GM12801 (cell line): ENCODE results near the gene MPC1L.

Source experiments
- TF ChIP-seq, protein P1 (sequence below): IDR thresholded peaks from one replicate; pipeline ENCODE4 v1.5.1; 2011; ENCODE audit warnings: control low read depth; ENCODE audit not compliant: insufficient read length; ENCODE audit errors: extremely low read depth

Gene MPC1L

DNA sequence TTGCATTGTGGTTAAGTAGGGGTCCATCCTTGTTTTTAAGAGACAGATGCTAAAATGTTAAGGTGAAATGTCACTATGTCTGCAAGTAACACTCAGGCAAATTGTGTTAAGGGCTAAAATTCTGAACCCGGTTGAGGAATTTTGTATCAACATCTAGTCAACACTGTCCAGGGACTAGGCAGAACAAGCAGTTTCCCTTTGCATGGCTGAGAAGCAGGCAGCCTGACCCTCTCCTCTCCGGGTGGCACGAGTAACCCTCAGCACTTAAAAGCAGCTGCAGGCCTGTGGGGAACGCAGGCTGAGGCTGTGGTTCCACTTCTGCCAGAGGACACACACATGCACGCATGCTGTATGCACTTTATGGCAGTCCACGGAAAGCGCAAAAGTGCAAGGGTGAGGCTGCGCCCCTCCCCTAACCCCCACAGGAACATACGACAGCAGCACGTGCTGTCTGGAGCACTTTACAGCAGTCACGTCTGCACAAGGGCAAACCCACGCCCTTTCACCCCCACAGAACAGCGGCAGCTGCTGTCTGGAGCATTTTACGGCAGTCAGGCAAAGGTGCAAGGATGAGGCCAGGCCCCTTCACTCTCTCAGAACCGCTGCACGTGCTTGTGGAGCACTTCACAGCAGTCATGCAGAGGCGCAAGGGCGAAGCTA is 619 bp upstream of the MPC1L start:
- TF ChIP-seq, protein P1, sequence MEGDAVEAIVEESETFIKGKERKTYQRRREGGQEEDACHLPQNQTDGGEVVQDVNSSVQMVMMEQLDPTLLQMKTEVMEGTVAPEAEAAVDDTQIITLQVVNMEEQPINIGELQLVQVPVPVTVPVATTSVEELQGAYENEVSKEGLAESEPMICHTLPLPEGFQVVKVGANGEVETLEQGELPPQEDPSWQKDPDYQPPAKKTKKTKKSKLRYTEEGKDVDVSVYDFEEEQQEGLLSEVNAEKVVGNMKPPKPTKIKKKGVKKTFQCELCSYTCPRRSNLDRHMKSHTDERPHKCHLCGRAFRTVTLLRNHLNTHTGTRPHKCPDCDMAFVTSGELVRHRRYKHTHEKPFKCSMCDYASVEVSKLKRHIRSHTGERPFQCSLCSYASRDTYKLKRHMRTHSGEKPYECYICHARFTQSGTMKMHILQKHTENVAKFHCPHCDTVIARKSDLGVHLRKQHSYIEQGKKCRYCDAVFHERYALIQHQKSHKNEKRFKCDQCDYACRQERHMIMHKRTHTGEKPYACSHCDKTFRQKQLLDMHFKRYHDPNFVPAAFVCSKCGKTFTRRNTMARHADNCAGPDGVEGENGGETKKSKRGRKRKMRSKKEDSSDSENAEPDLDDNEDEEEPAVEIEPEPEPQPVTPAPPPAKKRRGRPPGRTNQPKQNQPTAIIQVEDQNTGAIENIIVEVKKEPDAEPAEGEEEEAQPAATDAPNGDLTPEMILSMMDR = no peak

DNA sequence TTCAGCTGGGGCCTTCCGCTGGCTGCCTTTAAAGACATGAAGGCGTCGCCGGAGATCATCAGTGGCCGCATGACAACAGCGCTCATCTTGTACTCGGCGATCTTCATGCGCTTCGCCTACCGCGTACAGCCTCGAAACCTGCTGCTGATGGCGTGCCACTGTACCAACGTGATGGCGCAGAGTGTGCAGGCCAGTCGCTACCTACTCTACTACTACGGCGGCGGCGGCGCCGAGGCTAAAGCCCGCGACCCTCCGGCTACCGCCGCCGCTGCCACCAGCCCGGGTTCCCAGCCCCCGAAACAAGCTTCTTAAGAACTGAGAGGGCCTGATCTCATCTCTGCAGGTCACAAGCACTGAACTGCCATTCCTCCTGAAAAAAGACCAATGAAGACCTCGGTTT is 437 bp downstream of the MPC1L start:
- TF ChIP-seq, protein P1 = no peak

DNA sequence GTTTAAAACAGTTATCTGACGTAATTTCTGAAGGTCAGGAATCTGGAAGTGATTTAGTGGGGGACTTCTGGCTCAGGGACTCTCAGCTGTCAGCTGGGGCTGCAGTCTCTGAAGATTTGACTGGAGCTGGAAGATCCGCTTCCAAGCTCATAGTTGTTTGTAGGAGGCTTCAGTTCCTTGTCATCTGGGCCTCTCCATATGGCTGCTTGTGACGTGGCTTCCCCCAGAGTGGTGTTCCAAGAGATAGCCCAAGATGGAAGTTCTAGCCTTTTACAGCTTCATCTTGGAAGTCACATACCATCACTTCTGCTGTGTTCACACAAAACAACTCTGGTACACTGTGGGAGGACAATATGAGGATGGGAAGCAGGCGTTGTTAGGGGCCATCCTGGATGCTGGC is 2.1 kb downstream of the MPC1L start:
- TF ChIP-seq, protein P1 = no peak

DNA sequence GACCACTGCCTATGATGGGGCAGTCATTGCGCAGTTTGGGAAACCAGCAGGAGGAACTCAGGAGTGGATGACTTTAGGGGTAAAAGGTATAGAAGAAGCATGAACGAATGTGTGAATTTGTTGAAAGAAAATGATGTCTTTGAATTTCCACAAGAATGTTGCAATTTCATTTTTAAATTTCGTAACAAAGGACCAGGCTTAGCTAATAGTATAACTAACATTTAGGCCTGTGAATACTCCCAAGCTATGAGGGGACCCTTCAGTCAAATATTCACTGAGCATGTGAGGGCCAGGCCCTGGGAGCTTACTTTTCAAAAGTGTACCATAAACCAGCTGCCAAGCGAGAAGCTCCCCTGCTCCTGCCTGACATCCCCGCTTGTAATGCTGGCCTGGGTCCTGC is 5.3 kb downstream of the MPC1L start:
- TF ChIP-seq, protein P1 = no peak

DNA sequence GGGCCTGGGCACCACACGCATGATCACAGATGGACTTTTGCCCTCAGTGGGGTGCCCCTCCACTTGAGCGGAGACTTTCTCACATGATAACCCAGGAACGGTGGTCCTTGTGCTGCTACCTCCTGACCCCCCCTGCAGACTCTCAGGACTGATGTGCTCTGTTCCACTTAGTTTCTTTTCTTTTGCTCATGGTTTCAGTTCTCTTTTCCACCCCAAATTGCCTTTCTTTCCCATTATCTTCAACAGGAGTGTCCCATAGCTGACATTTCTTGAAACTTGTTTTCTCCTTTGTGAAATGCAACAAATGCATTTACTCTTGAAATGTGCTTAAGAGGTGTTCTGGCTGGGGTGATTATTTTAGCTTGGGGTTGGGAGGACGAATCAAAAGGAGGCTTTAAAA is 9.0 kb downstream of the MPC1L start:
- TF ChIP-seq, protein P1 = no peak

DNA sequence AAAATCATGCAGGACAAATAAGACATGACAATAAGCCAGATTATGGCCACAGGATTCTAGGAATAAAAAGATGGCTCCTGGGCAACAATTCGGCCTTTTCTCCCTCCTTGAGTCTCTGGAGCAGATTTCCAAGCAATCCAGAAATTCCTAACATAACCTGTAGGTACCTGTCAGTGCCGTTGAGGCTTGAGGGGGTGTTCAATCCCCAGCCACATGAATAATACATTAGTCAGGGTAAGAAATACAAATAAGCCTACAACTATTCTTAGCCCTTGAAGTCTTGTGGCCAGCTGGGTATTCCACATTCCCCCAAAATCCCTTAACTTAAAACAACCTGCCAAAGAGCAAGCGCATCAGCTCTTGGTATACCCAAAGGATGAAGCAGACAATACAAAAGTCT is 14.5 kb downstream of the MPC1L start:
- TF ChIP-seq, protein P1 = no peak

DNA sequence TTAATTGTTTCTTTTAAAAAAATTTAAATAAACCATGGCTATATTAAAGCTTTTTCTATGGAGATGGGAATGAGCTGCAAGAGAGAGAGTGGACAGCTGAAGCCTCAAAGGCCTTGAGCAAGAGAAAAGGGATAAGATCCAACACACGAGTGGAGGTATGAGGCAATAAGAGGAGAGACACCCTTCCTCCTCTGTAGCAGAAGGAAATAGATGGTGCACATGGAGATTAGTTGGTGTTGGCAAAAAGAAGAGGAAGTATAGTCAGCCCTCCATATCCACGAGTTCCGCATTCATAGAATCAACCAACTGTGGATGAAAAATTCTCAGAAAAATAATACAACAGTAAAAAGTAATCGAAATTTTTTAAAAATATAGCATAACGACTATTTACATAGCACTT is 20.9 kb downstream of the MPC1L start:
- TF ChIP-seq, protein P1 = no peak
